Cardiac septum (tissue), 1 donor: ENCODE data around the gene ATP2B1. TPM values are rescaled to one million over a fixed set of nuclear protein-coding genes. Genes with fewer than 3 reads are reported as not detected.
"Not testable (repeated sequence)": the region's sequence is repeated elsewhere in the genome, so short reads cannot be mapped to it uniquely, and the experiment has no call there.

Experiments
- DNase-seq: peaks from one replicate; pipeline ENCODE4 v3.0.0-alpha.2; 2020; ENCODE audit warnings: low spot score
- intact Hi-C: fragments of 100-400 bp; cut with DNase I; formaldehyde crosslinking; loops from one replicate; pipeline ENCODE4 v1.14.0; 2022
- total RNA-seq: library from RNA; stranded (reverse); fragmentation: NEBNext Ultra II Directional; extraction: Animal tissue kit (Norgen Biotek cat#: 25700); gene quantifications from one replicate; pipeline ENCODE4 v1.2.1, GENCODE V29; 2021
- donor health status: DM: no; HTN: no; CAD: no.

Gene ATP2B1
- total RNA-seq, 1 donor from 2014 or later = 25.4 TPM

DNA sequence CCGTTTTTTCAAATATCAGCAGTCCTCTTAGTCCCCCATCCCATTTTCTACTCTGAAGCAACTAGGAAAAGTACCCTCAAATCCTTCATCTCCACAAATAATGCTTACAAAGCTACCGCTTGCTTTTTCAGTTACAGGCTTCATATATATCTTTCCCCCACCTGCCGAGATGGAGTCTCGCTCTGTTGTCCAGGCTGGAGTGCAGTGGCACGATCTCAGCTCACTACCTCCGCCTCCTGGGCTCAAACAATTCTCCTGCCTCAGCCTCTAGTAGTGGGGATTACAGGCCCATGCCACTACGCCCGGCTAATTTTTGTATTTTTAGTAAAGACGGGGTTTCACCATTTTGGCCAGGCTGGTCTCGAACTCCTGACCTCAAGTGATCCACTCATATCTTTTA lies 10.9 kb downstream of the ATP2B1 start:
- intact Hi-C loops, DNase-seq: not testable (repeated sequence)

DNA sequence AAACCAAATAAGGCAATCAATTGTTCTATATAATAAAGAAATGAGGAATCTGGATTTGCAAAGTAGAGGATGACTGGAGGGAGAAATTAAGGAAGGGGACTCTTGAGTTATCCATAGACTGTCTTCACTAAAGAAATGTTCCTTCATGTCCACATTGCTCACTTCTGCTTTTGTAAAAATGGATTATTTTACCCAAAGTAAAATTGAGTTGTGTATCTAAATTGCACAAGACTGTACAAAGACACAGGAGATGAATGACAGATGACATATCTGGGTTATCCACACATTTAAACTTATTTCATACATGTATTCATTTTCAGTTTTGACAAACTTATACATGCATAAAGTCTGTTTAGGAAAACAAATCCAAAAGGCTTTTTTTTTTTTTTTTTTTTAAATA lies 11.3 kb downstream of the ATP2B1 start:
- DNase-seq = no peak

DNA sequence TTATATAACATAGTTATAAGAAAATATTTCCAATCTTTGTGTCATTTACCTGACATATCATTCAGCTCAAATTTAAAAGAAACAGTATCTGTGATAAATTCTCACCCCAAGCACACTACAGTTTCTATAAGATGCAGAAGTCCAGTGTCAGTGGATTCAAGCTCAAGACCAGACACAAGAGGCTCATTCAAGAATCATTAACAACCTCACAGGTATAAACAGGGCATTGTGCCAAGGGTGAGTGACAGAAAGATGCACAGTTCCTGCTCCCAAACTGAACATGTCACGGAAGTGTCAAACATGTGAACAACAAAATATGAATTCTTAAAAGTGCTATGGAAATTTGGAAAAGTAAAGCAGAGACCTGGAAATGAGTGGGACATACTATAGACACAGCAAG lies 12.8 kb downstream of the ATP2B1 start:
- intact Hi-C loops = no loop called here
- no peak for DNase-seq

More for the DNA sequence above, 11.3 kb downstream of the ATP2B1 start:
- intact Hi-C loops = no loop called here

DNA sequence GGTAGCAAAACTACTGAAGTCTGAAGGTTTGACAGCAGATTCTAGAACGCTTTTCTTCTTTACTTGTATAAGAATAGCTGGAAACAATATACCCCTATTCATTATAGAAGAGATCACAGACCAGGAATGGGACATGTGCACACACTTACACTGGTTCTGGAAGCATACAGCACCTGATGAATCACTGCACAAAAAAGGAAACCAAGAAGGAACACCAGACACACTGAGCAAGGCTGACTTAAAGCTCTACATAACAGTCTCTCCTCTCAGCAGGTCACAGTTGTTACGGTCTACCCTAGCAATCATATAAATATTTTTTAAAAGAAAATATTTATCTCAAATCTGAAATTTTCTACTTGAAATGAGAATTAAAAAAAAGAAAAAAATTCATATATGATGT lies 13.5 kb downstream of the ATP2B1 start:
- intact Hi-C loops = no loop called here
- no peak for DNase-seq

DNA sequence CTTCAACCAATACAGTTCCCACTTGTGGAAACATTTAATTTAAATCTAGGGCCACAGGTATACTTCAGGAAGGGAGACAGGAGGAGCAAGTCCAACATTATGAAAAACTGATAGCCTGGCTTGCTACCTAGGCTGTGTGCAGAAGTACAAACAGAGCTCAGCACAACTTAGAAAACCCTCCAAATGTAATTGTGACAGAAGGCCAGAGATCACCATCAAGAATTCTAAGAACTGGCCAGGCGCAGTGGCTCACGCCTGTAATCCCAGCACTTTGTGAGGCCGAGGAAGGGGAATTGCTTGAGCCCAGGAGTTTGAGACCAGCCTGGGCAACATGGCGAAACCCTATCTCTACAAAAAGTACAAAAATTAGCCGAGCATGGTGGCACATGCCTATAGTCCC lies 14.1 kb downstream of the ATP2B1 start:
- intact Hi-C loops = no loop called here
- no peak for DNase-seq

DNA sequence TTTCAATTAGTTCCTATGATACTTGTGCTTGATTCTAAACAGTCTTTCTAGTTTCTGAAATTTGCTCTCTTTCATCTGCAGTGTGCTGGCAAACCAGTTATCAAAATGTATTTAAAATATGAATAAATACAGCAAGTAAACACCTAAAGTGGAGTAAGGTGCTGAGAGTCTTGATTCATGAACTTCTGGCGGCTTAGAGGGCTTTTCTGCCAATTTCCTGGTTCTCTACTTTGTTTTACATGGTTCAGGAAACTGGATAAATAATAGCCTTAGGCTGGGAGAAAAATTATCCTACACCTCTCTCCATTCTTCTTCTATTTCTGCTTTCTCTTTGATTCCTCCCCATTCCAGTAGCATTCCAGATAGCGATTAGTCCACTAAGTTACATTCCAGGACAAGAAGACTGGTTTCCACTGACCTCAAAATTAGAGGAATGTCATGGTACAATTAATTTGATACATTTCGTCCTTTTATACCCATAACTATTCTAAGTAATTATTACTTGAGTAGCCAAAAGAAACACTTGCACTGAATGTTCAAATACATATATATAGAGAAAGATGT lies 14.9 kb downstream of the ATP2B1 start:
- intact Hi-C loops = no loop called here
- DNase-seq = no peak

DNA sequence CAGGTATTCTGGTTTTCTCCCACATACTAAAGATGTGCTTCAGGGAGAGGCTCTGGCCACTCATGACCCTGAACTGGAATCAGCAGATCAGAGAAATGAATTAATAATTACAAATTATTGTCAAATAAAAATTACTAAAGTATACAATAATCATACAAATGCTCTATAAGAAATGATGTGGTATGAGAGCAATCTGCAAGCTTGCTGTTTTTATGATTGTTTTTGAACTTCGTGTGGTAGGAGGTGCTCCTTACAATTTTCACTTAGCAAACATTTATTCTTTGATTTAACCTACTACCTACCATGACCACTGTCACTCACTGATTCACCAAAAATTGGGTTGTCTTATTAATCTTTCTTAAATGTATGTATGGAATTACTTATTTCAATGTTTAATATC lies 16.2 kb downstream of the ATP2B1 start:
- intact Hi-C loops = no loop called here
- DNase-seq = no peak

DNA sequence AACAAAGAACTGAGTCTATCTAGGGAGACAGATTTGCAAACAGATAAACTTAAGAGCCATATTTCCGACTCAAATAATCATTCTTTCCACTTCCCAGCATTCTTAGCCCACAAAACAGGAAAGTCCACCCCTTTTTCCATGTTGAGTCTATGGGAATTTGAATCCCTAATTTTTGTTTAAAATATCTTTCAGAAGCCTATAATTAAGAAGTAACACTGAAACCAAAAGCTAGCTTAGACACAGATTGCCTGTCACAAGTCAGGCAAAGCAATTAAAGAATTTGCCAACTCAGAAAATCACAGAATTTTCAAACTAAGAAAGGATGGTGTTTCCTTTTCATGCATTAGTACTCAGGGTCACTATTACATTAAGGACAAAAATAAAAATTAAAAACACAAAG lies 17.0 kb downstream of the ATP2B1 start:
- intact Hi-C loops = no loop called here
- DNase-seq = no peak

DNA sequence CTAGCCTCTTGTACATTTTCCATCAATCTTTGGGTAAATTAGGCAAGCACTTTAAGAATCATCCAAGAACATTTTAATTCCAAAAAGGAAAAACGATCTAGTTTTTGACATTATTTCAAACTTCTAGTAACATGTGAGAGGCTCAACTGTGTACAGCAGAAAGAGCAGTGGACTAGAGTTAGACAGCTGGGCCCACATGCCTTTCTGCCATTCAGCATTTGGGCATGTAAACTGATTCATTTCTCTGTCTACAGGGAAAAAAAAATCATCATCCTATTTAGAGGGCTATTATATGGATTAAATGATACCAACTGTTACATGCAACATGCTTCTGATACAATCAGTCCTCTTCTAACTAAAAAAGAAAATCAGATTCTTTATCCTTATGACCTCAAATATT lies 17.7 kb downstream of the ATP2B1 start:
- no peak for DNase-seq
- intact Hi-C loops = no loop called here

DNA sequence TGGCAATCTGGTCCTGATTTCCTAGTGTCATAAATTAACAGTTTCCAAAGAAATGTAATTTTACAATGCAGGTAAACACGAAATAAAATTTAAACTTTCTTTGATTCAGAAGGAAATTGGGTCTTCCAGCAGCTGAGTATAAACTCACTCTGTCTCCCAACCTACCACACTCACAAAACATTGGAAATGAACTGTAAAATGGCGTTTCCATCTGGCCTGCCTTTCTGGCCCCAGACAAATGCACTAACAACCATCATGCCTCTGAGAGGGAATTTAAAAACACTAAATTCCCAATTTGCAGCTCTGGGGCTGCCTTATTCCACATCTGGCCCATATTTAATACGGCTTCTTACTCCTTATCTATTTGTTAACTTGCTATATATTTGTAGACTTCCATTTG lies 19.3 kb downstream of the ATP2B1 start:
- no peak for DNase-seq
- intact Hi-C loops = no loop called here

DNA sequence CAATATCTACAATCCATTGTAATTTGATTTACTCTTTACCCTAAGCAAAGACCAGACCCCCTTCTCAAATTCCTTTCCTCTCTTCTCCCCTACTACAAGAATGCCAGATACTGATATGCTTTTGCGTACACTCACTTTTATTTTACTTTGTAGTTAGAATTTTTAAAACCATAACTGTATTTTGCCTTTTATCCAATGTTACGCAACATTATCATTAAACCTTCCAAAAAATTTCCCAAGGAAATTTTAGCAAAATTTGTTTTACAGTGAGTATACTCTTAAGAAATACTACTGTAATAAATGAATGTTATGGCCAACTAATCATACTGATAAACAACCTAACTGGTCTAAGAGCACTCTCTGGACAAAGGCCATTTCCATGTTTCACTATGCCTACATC lies 22.3 kb downstream of the ATP2B1 start:
- no peak for DNase-seq
- intact Hi-C loops = no loop called here

DNA sequence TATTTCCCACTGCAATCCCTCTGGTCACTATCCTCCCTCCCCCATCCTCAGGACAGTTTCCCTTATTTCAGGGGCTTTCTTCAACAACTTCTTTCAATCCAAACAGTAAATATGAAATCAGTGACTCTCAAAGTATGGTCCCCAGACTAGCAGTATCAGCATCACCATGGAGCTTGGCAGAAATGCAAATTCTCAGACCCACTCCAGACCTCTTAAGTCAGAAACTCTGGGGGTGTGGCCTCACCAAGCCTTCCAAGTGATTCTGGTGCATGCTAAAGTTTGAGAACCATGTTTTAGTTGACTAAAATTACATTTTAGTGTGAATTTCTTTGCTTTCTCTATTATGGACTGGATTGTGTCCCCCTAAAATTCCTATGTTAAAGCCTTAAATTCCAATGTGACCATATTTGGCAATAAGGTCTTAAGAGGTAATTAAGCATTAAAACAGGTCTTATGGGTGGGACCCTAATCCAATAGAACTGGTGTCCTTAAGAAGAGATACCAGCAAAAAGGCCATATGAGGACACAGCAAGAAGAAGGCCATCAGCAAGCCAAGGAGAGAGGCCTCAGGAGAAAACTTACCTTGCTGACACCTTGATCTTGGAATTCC lies 23.2 kb downstream of the ATP2B1 start:
- DNase-seq = no peak
- intact Hi-C loops = no loop called here

DNA sequence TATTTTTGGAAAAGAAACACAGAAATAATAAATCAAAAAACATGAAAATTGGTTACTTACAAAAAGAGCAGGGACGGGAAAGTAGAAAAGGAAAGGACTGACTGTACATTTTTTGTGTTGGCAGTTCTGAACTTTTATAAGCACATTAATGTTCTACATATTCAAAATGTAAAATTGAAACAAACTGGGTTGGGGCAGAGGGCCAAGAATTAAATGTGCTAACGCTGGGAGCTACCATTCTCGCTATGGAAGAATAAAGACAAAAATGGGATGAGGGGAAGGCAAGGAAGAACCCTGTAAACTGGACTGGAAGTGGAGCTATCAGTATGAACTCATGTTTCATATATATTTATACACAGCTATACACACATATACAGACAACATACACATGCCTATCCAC lies 24.5 kb downstream of the ATP2B1 start:
- DNase-seq = no peak

DNA sequence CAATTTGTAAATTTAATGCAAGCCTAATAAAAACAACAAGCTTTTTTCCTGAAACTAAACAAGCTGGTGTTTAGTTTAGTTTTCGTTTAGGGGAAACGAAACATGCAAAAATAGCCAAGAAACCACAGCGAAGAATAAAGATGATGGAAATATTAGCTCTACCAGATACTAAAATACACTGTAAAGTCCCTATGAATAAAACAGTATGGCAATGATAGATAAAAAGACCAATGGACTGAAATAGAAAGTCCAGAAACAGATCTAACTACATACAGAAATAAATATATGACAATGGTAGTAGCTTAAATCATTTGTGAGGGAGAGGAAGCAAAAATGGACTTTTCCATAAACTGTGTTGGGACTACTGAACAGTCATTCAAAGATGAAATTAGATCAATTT lies 26.4 kb downstream of the ATP2B1 start:
- intact Hi-C loops = no loop called here
- no peak for DNase-seq

More for the DNA sequence above, 24.5 kb downstream of the ATP2B1 start:
- intact Hi-C loops = no loop called here

DNA sequence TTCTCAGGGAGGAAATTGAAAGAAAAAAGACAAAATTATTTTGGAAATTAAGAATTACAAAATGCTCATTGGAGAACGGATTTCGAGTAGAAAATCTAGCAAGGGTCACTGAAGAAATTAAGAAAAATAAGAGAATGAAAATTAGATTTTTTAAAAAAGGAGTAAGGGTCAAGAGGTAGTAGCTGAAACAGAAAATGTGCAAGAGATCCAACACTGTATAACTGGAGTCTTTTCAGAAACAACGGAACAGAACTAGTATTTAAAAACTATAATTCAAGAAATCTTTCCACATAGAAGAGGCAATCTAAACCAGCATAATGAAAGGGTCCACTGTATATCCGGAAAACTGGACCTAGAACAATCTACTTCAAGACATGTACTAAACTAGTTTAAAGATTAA lies 28.2 kb downstream of the ATP2B1 start:
- intact Hi-C loops = no loop called here
- DNase-seq = no peak

DNA sequence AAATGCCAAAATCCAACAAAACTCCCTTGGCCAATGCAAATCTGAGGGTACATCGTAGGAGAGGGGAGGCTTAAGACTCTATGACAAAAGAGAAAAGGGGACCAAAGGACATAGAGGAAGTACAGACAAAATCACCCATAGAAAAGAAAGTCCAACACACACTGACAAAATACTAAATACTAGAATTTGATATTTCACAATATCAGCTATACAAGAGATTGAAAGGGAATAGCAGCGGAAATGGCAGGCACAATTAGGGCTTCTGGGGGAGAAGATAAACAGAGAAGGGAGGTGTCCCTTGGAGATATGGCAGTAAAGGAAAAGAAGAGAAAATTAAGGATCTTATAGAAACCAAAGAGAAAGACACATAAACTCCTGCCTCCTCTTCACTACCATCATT lies 29.0 kb downstream of the ATP2B1 start:
- DNase-seq = no peak
- intact Hi-C loops = no loop called here

DNA sequence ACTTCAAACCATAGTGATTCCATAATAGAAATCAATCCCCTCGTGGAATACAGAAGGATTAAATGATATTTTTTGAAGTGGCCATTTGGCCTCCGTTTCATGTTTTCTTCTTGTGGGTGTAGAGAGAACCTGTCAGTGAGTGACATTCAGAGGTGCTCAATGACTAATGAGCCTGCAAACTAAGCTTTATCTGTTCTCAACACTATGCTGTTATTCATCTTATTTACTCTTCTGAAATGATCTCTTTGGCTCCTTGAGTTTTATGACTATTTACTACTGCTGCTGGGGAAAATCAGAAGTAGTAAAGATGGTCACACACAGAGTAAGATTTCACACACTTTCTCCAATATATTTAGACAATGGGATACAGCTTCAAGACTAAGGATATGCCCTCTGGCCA lies 30.4 kb downstream of the ATP2B1 start:
- DNase-seq = no peak
- intact Hi-C loops = no loop called here

DNA sequence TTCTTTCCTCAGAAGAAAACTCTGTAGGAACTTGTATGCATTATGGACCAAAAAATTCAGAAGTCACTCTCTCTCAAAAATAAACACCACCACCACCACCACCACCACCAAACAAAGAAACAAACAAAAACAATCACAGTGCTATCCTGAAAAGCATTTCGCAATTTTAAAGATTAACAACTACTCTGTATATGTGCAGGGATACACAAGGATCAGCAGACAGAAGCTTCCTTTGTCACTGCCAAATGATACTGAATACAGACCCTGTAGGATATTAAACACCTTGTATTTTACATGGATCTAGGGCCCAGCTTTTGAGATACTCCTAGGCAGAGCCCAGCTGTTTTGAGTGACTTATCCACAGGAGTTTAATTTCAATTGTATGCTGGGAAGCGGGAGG lies 31.7 kb downstream of the ATP2B1 start:
- DNase-seq = no peak
- intact Hi-C loops = no loop called here

DNA sequence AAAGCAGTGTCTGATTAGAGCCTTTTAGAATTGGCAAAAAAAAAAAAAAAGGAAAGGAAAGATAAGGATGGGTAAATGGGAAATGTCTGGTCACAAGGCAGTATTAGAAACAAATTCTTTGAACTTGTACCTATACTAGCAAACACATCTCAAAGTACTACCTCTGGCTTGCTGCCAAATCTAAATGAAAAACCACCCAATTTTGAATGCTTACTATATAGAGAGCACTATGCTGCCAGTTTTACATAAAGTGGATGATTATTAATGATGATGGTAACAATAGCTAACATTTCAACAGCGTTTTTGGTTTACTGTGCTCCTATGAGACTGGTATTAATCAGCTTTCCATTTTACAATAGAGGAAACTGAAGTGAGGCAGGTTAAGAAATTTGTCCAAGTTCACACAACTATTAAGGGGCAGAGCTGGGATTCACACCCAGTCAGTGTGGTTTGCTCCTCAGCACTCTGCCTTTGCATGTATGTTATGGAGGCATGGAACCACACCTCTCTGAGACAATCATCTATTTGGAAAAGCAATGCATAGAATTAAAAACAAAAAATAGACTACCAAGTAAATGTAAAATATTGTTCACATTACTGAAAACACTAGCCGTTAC lies 34.2 kb downstream of the ATP2B1 start:
- no peak for DNase-seq
- intact Hi-C loops = no loop called here

DNA sequence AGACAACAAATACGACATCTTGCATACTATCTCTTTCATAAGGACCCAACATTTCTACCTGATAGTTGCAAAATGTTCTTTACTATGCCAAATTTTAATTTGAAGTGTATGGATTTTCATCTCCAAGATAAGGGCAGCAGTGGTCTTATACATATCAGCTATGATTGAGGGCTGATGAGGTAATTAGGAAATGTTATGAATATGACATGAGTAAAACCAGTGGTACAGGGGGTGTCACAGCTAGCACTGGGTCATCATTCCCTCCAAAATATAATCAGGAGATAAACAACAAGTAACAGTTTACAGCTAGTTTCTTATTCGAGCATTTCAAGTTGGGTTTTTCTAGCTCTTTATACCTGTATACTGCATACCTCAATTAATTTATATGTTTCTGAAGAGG lies 35.0 kb downstream of the ATP2B1 start:
- no peak for DNase-seq
- intact Hi-C loops = no loop called here

DNA sequence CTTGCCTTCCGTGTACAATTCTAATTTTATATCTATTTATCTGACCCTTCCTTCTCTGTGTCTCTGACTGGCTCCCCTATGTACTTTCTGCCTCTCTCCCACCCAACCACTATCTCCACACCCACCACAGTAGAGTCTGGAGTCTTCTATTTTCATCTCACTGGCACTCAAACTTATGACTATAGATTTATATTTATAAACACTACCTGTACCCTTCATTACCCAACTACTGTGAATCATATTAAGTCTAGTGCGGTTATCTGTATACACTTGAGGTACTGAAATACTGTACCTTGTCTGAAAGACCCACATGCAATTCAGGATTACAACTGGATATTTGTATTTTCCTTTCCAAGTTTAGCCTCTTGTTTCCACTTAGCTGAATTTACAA lies 36.1 kb downstream of the ATP2B1 start:
- intact Hi-C loops = no loop called here
- DNase-seq = no peak

DNA sequence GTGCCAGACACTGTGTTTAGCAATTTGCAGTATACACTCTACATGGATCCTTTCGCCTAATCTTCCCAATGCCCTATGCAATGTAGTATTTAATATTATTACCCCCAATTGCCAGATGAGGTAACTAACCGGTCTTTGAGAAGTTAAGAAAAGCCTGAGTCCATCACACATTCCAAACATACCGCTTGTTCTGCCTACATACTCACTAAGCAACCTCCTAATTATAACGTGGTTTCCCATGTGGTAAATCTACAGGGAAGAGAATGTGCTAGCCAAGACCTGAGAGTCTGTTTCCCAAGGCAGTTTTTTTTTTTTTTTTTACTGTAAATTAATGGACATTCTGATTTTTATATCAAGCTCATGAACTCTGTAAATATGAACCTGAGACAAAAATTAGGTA lies 37.2 kb downstream of the ATP2B1 start:
- DNase-seq = no peak
- intact Hi-C loops = no loop called here
